GM21528 (cell line): Measurements from ENCODE around the gene ADAM29.
"Not testable (repeated sequence)": the region's sequence is repeated elsewhere in the genome, so short reads cannot be mapped to it uniquely, and the experiment has no call there.

Experiments
- ATAC-seq: cut with Tn5 transposase; IDR thresholded peaks from one replicate; pipeline ENCODE4 v1.9.1; 2021; ENCODE audit warnings: mild to moderate bottlenecking, moderate library complexity; ENCODE audit not compliant: unreplicated experiment, low FRiP score

Gene ADAM29

GRCh38 chr4:174946246-174946645, 28.1 kb downstream of the ADAM29 start:
- no peak for ATAC-seq

GRCh38 chr4:174948826-174949225, 30.7 kb downstream of the ADAM29 start:
- ATAC-seq = no peak

GRCh38 chr4:174972911-174973310, 54.8 kb downstream of the ADAM29 start:
- ATAC-seq = no peak

DNA sequence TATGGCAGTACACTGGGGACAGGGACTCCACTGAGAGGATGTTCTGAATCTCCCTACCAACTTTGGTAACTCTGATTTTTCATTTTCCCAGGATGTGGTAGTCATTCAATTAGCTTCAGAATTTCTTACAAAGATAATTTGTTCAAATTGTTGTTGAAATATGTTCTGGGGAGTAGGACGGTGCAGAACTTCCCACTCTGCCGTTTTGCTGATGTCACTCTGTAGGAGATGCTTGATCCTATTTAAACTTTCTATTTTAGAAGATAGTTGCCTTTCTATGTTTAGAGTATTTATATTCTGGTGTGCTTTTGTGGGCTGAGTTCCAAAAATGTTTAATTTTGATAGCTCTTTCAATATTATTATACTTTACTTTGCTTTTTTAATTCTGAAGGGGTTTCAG, 55.2 kb downstream of the ADAM29 start:
- no peak for ATAC-seq

- ATAC-seq = no peak
Measured at GRCh38 chr4:174983128-174983750, 65.1 kb downstream of the ADAM29 start.

DNA sequence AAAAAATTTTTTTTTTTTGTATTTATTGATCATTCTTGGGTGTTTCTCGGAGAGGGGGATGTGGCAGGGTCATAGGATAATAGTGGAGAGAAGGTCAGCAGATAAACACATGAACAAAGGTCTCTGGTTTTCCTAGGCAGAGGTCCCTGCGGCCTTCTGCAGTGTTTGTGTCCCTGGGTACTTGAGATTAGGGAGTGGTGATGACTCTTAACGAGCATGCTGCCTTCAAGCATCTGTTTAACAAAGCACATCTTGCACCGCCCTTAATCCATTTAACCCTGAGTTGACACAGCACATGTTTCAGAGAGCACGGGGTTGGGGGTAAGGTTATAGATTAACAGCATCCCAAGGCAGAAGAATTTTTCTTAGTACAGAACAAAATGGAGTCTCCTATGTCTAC, 65.7 kb downstream of the ADAM29 start:
- ATAC-seq = not testable (repeated sequence)

- no peak for ATAC-seq
Measured at GRCh38 chr4:174989791-174990190, 71.6 kb downstream of the ADAM29 start.

DNA sequence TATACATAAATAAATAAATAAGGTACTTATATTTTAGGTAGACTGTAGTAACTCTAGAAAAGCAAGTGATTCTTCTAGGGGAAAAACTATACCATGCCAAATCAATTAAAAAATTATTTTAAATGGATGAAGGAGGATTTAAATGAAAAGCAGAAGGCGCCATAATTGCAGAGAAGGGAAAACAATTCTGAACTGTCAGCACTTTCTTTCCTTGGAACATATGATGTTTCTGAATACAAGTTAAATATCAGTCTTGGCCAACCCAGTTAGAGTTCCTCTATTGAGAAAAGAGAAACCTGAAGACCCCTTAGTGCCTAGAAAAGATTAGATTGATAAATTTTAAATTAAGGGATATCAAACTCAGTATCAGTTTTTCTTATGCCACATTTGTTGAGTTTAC, 75.8 kb downstream of the ADAM29 start:
- ATAC-seq = no peak

DNA sequence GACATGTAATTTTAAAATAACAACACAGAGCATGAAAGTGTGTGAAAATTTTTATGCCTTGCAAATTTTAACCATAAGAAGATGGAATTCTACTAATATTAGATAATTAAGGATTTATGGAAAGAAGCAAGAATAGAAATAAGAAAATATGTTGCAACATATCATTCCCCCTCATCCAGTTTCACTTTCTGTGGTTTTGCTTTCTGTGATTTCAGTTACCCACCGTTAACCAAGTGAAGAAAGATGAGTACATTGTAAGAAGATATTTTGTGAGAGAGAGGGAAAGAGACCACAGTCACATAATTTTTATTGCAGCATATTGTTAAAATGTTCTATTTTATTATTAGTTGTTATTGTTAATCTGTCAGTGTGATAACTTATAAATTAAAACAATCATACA, 77.9 kb downstream of the ADAM29 start:
- ATAC-seq = no peak

GRCh38 chr4:174999407-174999806, 81.2 kb downstream of the ADAM29 start:
- no peak for ATAC-seq

DNA sequence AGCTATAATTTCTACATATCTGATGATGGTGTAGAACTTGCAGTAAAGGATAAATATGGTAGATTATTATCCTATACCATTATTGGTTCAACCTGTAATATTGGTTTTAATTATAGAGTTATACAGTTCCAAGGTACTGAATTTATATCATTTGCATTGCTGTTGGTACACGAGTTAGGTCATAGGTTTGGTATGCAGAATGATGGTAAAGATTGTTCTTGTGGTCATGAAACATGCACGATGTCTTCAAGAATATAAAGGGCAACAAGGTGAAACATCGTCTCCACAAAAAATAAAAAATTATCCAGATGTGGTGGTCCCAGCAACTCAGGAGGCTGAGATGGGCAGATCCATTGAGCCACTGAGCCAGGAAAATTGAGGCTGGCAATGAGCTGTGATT, 99.6 kb downstream of the ADAM29 start:
- no peak for ATAC-seq

DNA sequence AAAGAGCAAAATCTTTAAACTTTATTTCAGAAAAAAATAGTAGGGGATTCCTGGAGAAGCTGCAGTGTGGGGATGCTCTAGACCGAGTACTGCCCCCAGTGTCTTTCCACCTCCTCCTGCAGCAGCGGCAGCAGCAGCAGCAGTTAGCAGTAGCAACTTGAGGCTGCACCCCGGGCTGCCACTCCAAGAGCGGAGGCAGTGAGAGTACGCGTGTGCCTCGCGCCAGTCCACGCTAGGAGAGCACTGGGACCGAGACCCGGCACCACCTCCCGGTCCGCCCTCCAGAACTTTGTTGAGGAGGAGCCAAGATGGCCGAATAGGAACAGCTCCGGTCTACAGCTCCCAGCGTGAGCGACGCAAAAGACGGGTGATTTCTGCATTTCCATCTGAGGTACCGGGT, 101.3 kb downstream of the ADAM29 start:
- ATAC-seq = not testable (repeated sequence)
